PFSK-1 (cell line): ENCODE measurements around the gene YWHAG.

Experiments
- FOXP2 ChIP-seq: optimal IDR thresholded peaks from 2 replicates; pipeline ENCODE3; 2011; ENCODE audit warnings: borderline replicate concordance, control low read depth, inconsistent platforms; ENCODE audit not compliant: insufficient read depth; ENCODE audit errors: extremely low read length, extremely low read depth
- POLR2AphosphoS5 ChIP-seq: IDR thresholded peaks from 2 replicates; pipeline ENCODE4 v1.6.1; 2012; ENCODE audit warnings: low read depth, mild to moderate bottlenecking, control low read depth, low read length, moderate library complexity
- SIN3A ChIP-seq: IDR thresholded peaks from 2 replicates; pipeline ENCODE4 v1.6.1; 2012; ENCODE audit warnings: mild to moderate bottlenecking, low read length, moderate library complexity, borderline replicate concordance; ENCODE audit not compliant: insufficient read depth
- TAF1 ChIP-seq: IDR thresholded peaks from 2 replicates; pipeline ENCODE4 v1.6.1; 2012; ENCODE audit warnings: low read length, control low read depth, borderline replicate concordance; ENCODE audit not compliant: insufficient read depth
- TF ChIP-seq, protein P1 (sequence below), 2 experiments: IDR thresholded peaks; 2 replicates each; pipeline versions ENCODE4 v1.6.1 to v1.8.0; 2011 to 2012; ENCODE audit warnings: low read depth in 2 of 2, low read length in 2 of 2, control low read depth in 1 of 2, inconsistent platforms in 1 of 2, mild to moderate bottlenecking in 1 of 2, moderate library complexity in 1 of 2; ENCODE audit not compliant: insufficient read depth in 1 of 2

The YWHAG gene

DNA sequence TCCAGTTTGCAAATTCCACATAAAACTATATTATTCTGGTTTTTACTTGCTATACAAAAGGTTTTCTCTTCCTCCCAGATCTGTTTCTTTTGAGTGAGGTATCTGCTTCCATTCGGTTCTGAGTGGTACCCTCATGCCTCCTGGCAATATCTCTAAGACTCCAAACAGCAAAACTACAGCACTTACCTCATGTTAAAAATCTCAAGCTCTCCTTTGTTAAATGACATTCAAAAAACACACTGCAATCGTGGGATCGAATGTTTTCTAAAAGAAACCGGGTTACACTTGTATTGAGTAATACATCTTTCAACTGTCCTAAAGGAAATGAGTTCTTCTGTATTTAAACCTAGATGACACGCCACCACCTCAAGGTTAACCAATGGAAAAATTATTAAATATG is 11.1 kb downstream of the YWHAG start:
- no peak for TF ChIP-seq SIN3A
- no peak for TF ChIP-seq POLR2AphosphoS5
- TF ChIP-seq TAF1, result no peak
- TF ChIP-seq, protein P1, sequence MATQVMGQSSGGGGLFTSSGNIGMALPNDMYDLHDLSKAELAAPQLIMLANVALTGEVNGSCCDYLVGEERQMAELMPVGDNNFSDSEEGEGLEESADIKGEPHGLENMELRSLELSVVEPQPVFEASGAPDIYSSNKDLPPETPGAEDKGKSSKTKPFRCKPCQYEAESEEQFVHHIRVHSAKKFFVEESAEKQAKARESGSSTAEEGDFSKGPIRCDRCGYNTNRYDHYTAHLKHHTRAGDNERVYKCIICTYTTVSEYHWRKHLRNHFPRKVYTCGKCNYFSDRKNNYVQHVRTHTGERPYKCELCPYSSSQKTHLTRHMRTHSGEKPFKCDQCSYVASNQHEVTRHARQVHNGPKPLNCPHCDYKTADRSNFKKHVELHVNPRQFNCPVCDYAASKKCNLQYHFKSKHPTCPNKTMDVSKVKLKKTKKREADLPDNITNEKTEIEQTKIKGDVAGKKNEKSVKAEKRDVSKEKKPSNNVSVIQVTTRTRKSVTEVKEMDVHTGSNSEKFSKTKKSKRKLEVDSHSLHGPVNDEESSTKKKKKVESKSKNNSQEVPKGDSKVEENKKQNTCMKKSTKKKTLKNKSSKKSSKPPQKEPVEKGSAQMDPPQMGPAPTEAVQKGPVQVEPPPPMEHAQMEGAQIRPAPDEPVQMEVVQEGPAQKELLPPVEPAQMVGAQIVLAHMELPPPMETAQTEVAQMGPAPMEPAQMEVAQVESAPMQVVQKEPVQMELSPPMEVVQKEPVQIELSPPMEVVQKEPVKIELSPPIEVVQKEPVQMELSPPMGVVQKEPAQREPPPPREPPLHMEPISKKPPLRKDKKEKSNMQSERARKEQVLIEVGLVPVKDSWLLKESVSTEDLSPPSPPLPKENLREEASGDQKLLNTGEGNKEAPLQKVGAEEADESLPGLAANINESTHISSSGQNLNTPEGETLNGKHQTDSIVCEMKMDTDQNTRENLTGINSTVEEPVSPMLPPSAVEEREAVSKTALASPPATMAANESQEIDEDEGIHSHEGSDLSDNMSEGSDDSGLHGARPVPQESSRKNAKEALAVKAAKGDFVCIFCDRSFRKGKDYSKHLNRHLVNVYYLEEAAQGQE (IDR thresholded peaks at IDR 0.05; ENCODE audit: insufficient read depth in 1 of 2, low read depth in 2 of 2, low read length in 2 of 2), result no peak
- no peak for TF ChIP-seq FOXP2

DNA sequence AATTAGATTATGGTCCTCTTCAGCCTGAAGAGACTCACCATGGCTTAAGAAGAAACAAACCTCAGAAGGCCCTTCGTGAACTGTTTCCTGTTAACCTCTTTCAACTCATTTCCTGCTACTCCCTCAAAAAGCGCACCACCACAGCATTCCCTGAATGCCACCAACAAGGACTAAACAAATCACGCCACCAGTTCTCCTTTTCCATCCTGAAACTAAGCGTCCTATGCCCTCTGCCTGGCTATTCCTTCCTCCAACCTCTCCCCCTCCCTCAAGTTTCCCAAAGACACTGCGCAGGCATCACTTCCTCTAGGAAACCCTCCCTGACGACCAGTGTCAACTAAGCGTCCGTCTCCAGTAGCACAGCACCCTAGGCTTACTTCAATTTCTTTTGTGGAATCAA is 12.0 kb downstream of the YWHAG start:
- TF ChIP-seq, protein P1 (IDR thresholded peaks at IDR 0.05; ENCODE audit: insufficient read depth in 1 of 2, low read depth in 2 of 2, low read length in 2 of 2), result no peak
- no peak for TF ChIP-seq SIN3A
- no peak for TF ChIP-seq POLR2AphosphoS5
- no peak for TF ChIP-seq TAF1

DNA sequence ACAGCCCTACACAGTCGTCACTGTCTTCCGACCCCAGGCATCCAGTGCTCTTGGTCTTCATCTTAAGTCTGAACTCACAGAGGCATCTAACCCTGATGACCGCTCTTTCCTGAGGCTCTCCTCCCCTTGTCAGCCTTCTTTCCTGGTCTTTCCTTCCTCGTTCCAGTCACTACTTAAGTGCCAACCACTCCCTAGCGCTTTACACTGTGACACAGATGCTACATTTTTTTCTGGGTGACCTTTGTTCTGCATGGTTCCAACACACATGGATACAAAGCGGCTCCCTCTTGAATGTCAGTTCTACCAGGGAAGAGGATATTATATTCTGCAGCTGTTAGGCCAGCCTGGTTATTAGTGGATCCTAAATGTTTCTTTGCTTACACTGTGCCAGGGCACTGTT is 12.7 kb downstream of the YWHAG start:
- TF ChIP-seq, protein P1 (IDR thresholded peaks at IDR 0.05; ENCODE audit: insufficient read depth in 1 of 2, low read depth in 2 of 2, low read length in 2 of 2), result no peak
- no peak for TF ChIP-seq FOXP2
- no peak for TF ChIP-seq TAF1
- no peak for TF ChIP-seq SIN3A
- no peak for TF ChIP-seq POLR2AphosphoS5

DNA sequence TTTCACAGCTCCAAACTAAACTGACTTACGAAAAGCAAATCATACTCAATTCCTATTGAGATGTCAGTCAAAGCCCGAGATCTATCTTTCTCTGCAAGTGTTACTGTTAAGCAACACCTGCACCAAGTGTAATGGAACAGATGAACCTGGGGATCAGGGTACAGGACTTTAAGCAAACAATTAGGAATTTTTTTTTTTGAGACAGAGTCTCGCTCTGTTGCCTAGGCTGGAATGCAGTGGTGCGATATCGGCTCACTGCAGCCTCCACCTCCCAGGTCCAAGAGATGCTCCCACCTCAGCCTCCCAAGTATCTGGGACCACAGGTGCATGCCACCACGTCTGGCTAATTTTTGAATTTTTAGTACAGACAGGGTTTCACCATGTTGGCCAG is 14.9 kb downstream of the YWHAG start:
- no peak for TF ChIP-seq SIN3A
- TF ChIP-seq POLR2AphosphoS5, result no peak
- no peak for TF ChIP-seq FOXP2
- TF ChIP-seq, protein P1 (IDR thresholded peaks at IDR 0.05; ENCODE audit: insufficient read depth in 1 of 2, low read depth in 2 of 2, low read length in 2 of 2), result no peak
- no peak for TF ChIP-seq TAF1

DNA sequence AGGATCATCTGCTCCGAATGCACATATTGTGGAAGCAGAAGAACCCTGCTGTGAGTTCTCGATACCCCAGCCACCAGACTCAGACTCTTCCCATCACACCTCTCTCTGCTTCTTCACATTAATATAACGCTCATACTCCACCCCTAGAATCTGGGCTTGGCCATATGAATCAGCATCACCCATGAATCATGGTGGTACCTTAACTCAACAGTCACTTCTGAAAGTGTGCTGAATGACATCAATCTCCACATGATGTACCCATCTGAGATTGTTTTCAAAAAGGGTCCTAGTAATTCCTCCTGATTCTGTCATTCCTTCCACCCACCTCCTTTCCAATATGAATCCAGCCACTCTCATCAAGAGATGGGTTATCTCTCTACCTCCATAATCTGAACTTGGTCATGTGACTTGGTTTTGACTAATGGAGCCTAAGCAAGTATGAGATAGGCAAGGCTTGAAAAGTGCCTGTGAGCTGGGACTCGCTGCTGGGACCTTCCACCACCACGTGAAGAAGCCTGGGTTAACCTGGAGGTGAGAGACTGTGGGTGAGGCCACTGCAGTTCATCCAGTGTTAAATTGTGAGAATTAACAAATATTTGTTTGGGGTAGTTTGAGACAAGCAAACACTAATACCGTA is 15.4 kb downstream of the YWHAG start:
- TF ChIP-seq TAF1 (no peak), POLR2AphosphoS5 (no peak), FOXP2 (no peak), SIN3A (no peak)
- TF ChIP-seq, protein P1 (IDR thresholded peaks at IDR 0.05; ENCODE audit: insufficient read depth in 1 of 2, low read depth in 2 of 2, low read length in 2 of 2), result no peak
